ENCODE results near the gene CPNE2.

DNA sequence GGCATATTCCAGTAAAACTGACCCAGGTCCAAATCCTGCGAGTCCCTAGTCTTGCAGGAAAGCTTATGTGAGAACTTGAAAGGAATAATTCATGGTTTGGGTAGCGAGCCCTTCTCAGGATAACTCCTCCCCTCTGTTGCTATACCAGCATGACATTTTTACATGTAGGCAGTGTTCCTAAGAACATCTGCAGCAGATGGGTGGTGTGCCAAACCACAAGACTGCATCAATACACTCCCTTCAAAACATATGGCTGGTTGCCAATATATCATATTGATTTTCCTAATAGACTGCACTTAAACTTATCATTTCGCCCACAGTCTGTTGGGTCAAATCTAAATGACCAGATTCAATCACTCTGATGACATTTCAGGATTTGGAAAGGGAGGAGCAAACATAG is 73.6 kb downstream of the CPNE2 start:
- TF ChIP-seq, protein P1, sequence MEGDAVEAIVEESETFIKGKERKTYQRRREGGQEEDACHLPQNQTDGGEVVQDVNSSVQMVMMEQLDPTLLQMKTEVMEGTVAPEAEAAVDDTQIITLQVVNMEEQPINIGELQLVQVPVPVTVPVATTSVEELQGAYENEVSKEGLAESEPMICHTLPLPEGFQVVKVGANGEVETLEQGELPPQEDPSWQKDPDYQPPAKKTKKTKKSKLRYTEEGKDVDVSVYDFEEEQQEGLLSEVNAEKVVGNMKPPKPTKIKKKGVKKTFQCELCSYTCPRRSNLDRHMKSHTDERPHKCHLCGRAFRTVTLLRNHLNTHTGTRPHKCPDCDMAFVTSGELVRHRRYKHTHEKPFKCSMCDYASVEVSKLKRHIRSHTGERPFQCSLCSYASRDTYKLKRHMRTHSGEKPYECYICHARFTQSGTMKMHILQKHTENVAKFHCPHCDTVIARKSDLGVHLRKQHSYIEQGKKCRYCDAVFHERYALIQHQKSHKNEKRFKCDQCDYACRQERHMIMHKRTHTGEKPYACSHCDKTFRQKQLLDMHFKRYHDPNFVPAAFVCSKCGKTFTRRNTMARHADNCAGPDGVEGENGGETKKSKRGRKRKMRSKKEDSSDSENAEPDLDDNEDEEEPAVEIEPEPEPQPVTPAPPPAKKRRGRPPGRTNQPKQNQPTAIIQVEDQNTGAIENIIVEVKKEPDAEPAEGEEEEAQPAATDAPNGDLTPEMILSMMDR (IDR thresholded peaks at IDR 0.05): no peak
- TF ChIP-seq POLR2A (IDR thresholded peaks at IDR 0.05): no peak

Data from uterus (tissue), 2 donors.